ENCODE measurements around the gene STEAP2. TPM values are rescaled to one million over a fixed set of nuclear protein-coding genes. Genes with fewer than 3 reads are reported as not detected.

The STEAP2 gene
- polyA plus RNA-seq, 2 of the 4 experiments (the other 2 are of a cell fraction): 5.1 to 49.2 TPM

- Histone ChIP-seq H3K4me1 (peaks cover 49% of the 10 kb centered on the region), H3K9me3 (peaks cover 8% of the 10 kb centered on the region; the same call in 1 of the 3 replicates), H3K4me2 (no peak overlapping the region), H3K4me3 (no peak overlapping the region), H3K27ac (peak overlapping the region in 1 of 2 experiments; percentile 42; a peak in 3 of 6 replicates)
- ATAC-seq (no peak), DNase-seq (ENCODE audit: low read depth in 1 of 2, low spot score in 1 of 2) (no peak), FAIRE-seq (no peak)
- CTCF ChIA-PET: interaction anchor here (0.5 to 2.0 kb wide), 6 partner anchors 10 to 70 kb away, joined by 3 to 7 read pairs (median 5); partner anchors contain the start of genes CFAP69, STEAP1 and STEAP2
- TF ChIP-seq FOSB (CRISPR knock-in tag; IDR thresholded peaks at IDR 0.05) (no peak), MAFK (IDR thresholded peaks at IDR 0.05; ENCODE audit: partially characterized antibody) (no peak), EP300 (IDR thresholded peaks at IDR 0.05) (no peak), RARB (CRISPR knock-in tag; IDR thresholded peaks at IDR 0.05) (no peak), PHF8 (IDR thresholded peaks at IDR 0.05; ENCODE audit: borderline replicate concordance, low read depth) (no peak), MAZ (IDR thresholded peaks at IDR 0.05; ENCODE audit: borderline replicate concordance, low read depth, low read length) (no peak), ZFP36 (IDR thresholded peaks at IDR 0.05; ENCODE audit: borderline replicate concordance, partially characterized antibody) (no peak), ELK1 (IDR thresholded peaks at IDR 0.05; ENCODE audit: low read depth, low read length) (no peak), CHD2 (IDR thresholded peaks at IDR 0.05; ENCODE audit: low read length, partially characterized antibody) (no peak), SMC3 (IDR thresholded peaks at IDR 0.05) (no peak)
- WGBS (ENCODE audit: missing lambda C conversion rate): 92% methylated on average over 3 of the region's 4 CpGs
- POLR2A ChIA-PET: no interaction called here
These were observed 35.9 kb upstream of the STEAP2 start for GRCh38 chr7:90175667-90176066.

GRCh38 chr7:90176195-90176594 lies 35.3 kb upstream of the STEAP2 start:
- TF ChIP-seq MAX (IDR thresholded peaks at IDR 0.05) (no peak), CBX2 (IDR thresholded peaks at IDR 0.05; ENCODE audit: borderline replicate concordance, low read depth) (no peak), KDM1A (IDR thresholded peaks at IDR 0.05; ENCODE audit: low read depth) (no peak), KDM5A (IDR thresholded peaks at IDR 0.05) (no peak), HOXB5 (CRISPR knock-in tag; IDR thresholded peaks at IDR 0.05) (no peak), POLR2A (IDR thresholded peaks at IDR 0.05; ENCODE audit: low read length) (no peak), CHD4 (IDR thresholded peaks at IDR 0.05; ENCODE audit: borderline replicate concordance) (no peak), RCOR1 (IDR thresholded peaks at IDR 0.05; ENCODE audit: low read depth, low read length) (no peak), ELK1 (IDR thresholded peaks at IDR 0.05; ENCODE audit: low read depth, low read length) (no peak), MAFK (IDR thresholded peaks at IDR 0.05; ENCODE audit: partially characterized antibody) (no peak), HES2 (IDR thresholded peaks at IDR 0.05) (no peak), JUN (IDR thresholded peaks at IDR 0.05) (no peak), NFE2L2 (conservative IDR thresholded peaks at IDR 0.05; ENCODE audit: low read length) (no peak), BCL3 (IDR thresholded peaks at IDR 0.05) (no peak), TFCP2L1 (CRISPR knock-in tag; IDR thresholded peaks at IDR 0.05) (no peak), RNF2 (IDR thresholded peaks at IDR 0.05; ENCODE audit: borderline replicate concordance, low read depth) (no peak), RFX5 (IDR thresholded peaks at IDR 0.05) (no peak), TP53 (CRISPR knock-in tag; IDR thresholded peaks at IDR 0.05) (no peak)
- 100% methylated on average over 1 of the region's 1 CpG for WGBS (ENCODE audit: missing lambda C conversion rate)
- ATAC-seq (no peak), DNase-seq (ENCODE audit: low read depth in 1 of 2, low spot score in 1 of 2) (no peak), FAIRE-seq (no peak)
- Histone ChIP-seq H3K4me2 (no peak overlapping the region), H3K4me1 (peaks cover 52% of the 10 kb centered on the region), H3K4me3 (no peak overlapping the region), H3K27ac (peak overlapping the region in 1 of 2 experiments; percentile 42; a peak in 3 of 6 replicates), H3K9me3 (peaks cover 5% of the 10 kb centered on the region; the same call in 1 of the 3 replicates)
- CTCF ChIA-PET: interaction anchor here (1.0 to 2.0 kb wide), 4 partner anchors 17 to 69 kb away, joined by 5 to 7 read pairs (median 6); partner anchors contain the start of genes CFAP69, STEAP1 and STEAP2
- POLR2A ChIA-PET: no interaction called here
